ENCODE data around the gene WDR1. TPM values are rescaled to one million over a fixed set of nuclear protein-coding genes. Genes with fewer than 3 reads are reported as not detected.

WDR1 gene
- total RNA-seq, 5 donors from 2014 or later (not counting 1 experiment from before 2014, with no cell fraction given), result 268 to 308 (median 304) TPM

DNA sequence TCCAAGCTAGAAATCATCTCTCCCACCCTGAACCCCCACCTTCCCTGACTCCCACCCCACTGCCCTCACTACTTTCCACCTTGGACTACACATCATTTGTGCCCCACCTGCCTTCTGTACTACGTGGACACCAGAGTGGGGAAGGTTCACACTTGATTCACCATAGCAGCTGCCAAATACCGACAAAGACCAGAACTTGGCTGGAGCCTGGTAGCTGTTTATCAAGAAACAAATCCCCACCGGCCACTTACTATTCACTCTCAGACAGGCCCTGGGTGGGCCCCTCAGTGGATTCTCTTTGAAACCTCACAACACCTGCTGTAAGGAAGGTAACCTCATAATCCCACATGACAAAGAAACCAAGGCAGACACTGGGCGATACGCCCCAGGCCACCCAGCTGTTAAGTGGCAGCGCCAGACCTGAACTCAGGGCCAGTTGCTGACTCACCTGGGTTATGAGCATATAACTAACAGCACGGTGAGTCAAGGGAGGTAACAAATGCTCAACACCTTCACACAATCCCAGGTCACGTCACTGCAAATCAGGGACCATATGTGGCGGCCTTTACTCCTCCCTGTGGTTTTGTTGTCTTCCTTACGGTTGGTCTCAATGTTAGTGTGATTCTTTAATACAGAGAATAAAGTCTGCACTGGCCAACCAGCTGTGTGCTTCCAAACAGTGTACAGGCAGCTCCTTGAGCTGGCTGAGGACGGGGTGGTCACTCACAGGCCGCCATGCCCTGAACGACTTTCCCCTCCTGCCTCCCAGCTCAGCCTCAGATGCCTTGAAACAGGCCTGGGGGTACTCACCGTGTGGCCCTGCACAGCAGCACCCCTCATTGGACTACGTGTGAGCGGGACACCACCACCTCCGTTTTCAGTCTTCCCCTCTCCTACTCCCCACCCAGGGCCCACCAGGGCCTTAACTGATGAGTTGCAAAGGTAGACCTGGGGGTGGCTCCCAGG, 7.5 kb downstream of the WDR1 start:
- no peaks in the 10 kb centered on the region for H3K9me3 Mint-ChIP-seq
- H3K27ac Mint-ChIP-seq, result peak overlapping the region; percentile 90 to 91
- H3K27me3 ChIP-seq (replicated peaks in 1 of 2; ENCODE audit: control insufficient read depth in 2 of 2, extremely low read depth in 1 of 2, insufficient read depth in 2 of 2, low read length in 1 of 2), result no peaks in the 10 kb centered on the region
- POLR2A ChIA-PET, result interaction anchor here (0.6 to 1.7 kb wide), 3 partner anchors 8 to 186 kb away, joined by 3 to 6 read pairs (median 4); partner anchors contain the start of gene WDR1 (in 1 of the 2)
- H3K27ac ChIP-seq (ENCODE audit: low read length), result peak overlapping the region; percentile 64
- no peaks in the 10 kb centered on the region for H3K9me3 ChIP-seq
- peak overlapping the region in 1 of 2 donors; percentile 25 for H3K4me3 ChIP-seq (ENCODE audit: control insufficient read depth in 1 of 2, extremely low read depth in 1 of 2, low read length in 1 of 2)
- ATAC-seq (replicated peaks in 1 of 4) (peak; percentile 14 to 67 (median 24)), DNase-seq (peak in 8 of 35 experiments; percentile 20 to 62 (median 38))
- H3K4me1 Mint-ChIP-seq, result peaks cover 100% of the 10 kb centered on the region in 3 donors
- peak overlapping the region; percentile 55 to 87 (median 64) for H3K4me3 Mint-ChIP-seq
- peaks cover 72 to 100% of the 10 kb centered on the region in 2 experiments for H3K4me1 ChIP-seq (ENCODE audit: control insufficient read depth in 1 of 2, extremely low read depth in 1 of 2, insufficient read depth in 2 of 2, low read length in 2 of 2)
- 46% methylated on average over 4 of the region's 17 CpGs for WGBS (ENCODE audit: insufficient coverage)
- H3K36me3 Mint-ChIP-seq, result peaks cover 51% of the 10 kb centered on the region
- no peaks in the 10 kb centered on the region for H3K27me3 Mint-ChIP-seq
- CTCF ChIA-PET, result interaction anchor here in 1 of 2 donors (0.6 kb wide), 1 partner anchor 27 kb away, joined by 7 read pairs; no protein-coding TSS in a partner anchor
- H3K36me3 ChIP-seq (ENCODE audit: control insufficient read depth in 2 of 2, extremely low read depth in 1 of 2, insufficient read depth in 1 of 2, low read length in 1 of 2), result peaks cover 33 to 88% of the 10 kb centered on the region in 2 donors

DNA sequence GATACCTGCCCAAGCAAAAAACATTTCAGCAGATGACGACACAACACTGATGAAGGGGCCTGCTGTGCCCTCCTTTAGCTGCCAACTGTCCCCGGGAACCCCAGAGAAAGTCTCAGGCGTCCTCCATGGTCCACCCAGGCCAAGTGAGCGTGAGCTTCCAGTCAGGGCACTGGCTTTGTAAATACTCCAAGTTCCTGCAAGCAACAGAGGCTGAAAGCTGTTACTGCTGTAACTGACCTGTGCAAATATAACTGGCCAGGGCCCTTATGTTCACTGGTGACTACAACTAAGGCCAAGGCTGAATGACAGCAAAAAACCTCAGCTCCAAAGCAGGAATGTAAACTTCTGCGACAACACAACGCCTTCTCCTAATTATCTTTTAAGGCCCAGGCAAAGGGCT, 8.2 kb downstream of the WDR1 start:
- POLR2A ChIA-PET, result interaction anchor here (1.4 to 1.7 kb wide), 2 partner anchors 9 kb away, joined by 4 to 6 read pairs; partner anchors contain the start of gene WDR1 (in 1 of the 2)
- no peak overlapping the region for H3K4me3 ChIP-seq (ENCODE audit: control insufficient read depth in 1 of 2, extremely low read depth in 1 of 2, low read length in 1 of 2)
- H3K4me3 Mint-ChIP-seq, result peak overlapping the region; percentile 55 to 87 (median 64)

DNA sequence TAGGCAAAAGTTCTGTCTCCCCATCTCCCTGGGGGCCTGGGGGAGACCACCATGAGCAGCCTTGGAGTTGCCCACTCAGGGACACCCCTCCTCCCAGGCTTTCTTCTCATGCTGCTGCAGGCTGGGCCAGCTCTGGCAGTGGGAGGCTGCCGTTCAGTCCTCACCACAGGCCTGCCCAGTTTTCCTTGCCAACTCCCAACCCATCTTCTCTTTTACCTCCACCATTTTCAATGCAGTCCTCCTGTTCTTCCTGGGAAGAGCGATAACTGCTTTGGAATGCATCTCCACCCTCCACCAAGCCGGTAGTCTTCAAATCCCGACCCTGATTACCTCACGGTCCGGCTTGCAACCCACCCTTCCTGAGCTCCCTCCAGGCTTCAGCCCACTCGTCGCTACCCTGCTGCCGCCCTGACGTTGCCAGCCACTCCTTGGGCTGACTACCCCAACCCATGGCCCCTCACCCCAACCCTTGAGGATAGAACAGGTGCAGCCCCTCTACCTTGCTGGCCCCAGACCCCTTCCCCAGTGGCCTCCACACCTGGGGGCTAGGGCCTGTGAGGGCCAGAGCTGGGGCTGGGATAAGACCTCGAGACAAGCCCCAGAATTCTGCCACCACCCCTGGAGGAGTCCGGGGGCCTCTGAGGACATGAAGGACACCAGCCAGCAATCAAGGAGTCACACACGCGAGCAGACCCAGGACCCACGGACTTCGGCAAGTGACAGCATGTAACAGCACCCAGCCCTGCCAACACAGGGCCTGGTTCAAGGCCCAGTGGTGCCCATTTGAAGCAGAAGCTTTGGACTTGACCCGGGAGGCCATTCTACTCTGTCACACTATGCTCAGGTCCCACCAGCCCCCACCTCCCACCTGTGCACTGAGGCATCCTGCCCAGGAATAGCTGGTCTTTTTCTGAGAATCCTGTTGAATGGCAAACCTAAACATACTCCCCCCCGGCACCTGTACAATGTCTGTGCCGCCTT, 9.2 kb downstream of the WDR1 start:
- CTCF ChIA-PET, result interaction anchor here (0.6 to 1.3 kb wide), 3 partner anchors 9 to 15 kb away, joined by 3 to 4 read pairs (median 3); partner anchors contain the start of gene WDR1 (in 1 of the 2)

More for the DNA sequence above, 8.2 kb downstream of the WDR1 start:
- Mint-ChIP-seq H3K36me3 (peaks cover 44% of the 10 kb centered on the region), H3K27me3 (no peaks in the 10 kb centered on the region), H3K9me3 (no peaks in the 10 kb centered on the region), H3K27ac (peak overlapping the region; percentile 90 to 91), H3K4me1 (peaks cover 99 to 100% (median 99%) of the 10 kb centered on the region in 3 donors)
- H3K36me3 ChIP-seq (ENCODE audit: control insufficient read depth in 2 of 2, extremely low read depth in 1 of 2, insufficient read depth in 1 of 2, low read length in 1 of 2), result peaks cover 29 to 82% of the 10 kb centered on the region in 2 donors
- no peaks in the 10 kb centered on the region for H3K27me3 ChIP-seq (replicated peaks in 1 of 2; ENCODE audit: control insufficient read depth in 2 of 2, extremely low read depth in 1 of 2, insufficient read depth in 2 of 2, low read length in 1 of 2)
- ATAC-seq (replicated peaks in 1 of 4), result no peak
- no peaks in the 10 kb centered on the region for H3K9me3 ChIP-seq
- CTCF ChIA-PET, result no interaction called here
- 90% methylated on average over 6 of the region's 6 CpGs for WGBS (ENCODE audit: insufficient coverage)
- peak overlapping the region; percentile 64 for H3K27ac ChIP-seq (ENCODE audit: low read length)
- H3K4me1 ChIP-seq (ENCODE audit: control insufficient read depth in 1 of 2, extremely low read depth in 1 of 2, insufficient read depth in 2 of 2, low read length in 2 of 2), result peaks cover 68 to 100% of the 10 kb centered on the region in 2 experiments
- no peak for DNase-seq

DNA sequence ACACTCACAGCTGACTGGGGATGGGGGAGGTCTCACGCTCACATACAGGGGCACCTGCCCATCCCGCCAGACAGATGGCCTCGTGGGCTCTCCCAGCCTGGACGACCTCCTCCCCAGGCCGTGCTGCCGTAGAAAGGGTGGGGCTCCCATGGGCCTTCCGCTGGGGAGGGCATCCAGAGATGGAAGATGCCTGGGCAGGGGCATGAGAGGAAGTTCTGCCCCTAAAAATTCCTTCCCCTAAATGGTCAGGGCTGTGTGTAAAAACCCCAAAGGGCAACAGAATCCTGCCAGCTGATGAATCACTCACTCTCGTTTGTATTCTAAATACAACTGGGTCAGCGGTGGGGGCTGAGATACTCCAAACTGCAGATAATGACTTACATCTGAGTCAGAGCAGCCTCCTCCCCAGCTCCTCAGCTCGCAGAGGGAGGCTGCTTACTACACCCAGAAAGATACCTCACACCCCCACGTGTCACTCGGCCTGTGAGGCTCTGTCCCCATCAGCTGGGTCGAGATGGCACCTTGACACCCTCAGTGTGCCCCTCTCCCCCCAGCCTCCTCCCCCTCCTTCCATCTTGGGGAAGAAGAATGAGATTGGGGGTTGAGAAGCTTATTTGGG, 10.1 kb downstream of the WDR1 start:
- Histone ChIP-seq H3K27me3 (replicated peaks in 1 of 2; ENCODE audit: control insufficient read depth in 2 of 2, extremely low read depth in 1 of 2, insufficient read depth in 2 of 2, low read length in 1 of 2) (no peaks in the 10 kb centered on the region), H3K36me3 (ENCODE audit: control insufficient read depth in 2 of 2, extremely low read depth in 1 of 2, insufficient read depth in 1 of 2, low read length in 1 of 2) (peaks cover 19 to 81% of the 10 kb centered on the region in 2 donors), H3K9me3 (no peaks in the 10 kb centered on the region), H3K4me3 (ENCODE audit: control insufficient read depth in 1 of 2, extremely low read depth in 1 of 2, low read length in 1 of 2) (peak overlapping the region in 1 of 2 donors; percentile 3), H3K27ac (ENCODE audit: low read length) (peak overlapping the region; percentile 77), H3K4me1 (ENCODE audit: control insufficient read depth in 1 of 2, extremely low read depth in 1 of 2, insufficient read depth in 2 of 2, low read length in 2 of 2) (peaks cover 60 to 100% of the 10 kb centered on the region in 2 experiments)
- peak overlapping the region; percentile 48 to 87 (median 56) for H3K4me3 Mint-ChIP-seq
- peaks cover 44% of the 10 kb centered on the region for H3K36me3 Mint-ChIP-seq
- peaks cover 98 to 100% (median 99%) of the 10 kb centered on the region in 3 donors for H3K4me1 Mint-ChIP-seq
- ChIA-PET POLR2A (interaction anchor here in 1 of 2 donors (1.0 to 1.2 kb wide), 2 partner anchors 10 kb away, joined by 3 read pairs; partner anchors contain the start of gene WDR1), CTCF (interaction anchor here in 1 of 2 donors (0.6 to 1.3 kb wide), 2 partner anchors 9 to 10 kb away, joined by 3 to 4 read pairs; partner anchors contain the start of gene WDR1)
- WGBS (ENCODE audit: insufficient coverage), result 0% methylated on average over 2 of the region's 13 CpGs
- H3K9me3 Mint-ChIP-seq, result no peaks in the 10 kb centered on the region
- DNase-seq, result peak in 31 of 35 experiments; percentile 28 to 71 (median 49)
- no peaks in the 10 kb centered on the region for H3K27me3 Mint-ChIP-seq
- H3K27ac Mint-ChIP-seq, result peak overlapping the region; percentile 90 to 91
- peak; percentile 66 to 90 (median 88) for ATAC-seq (replicated peaks in 1 of 4)

More for the DNA sequence above, 9.2 kb downstream of the WDR1 start:
- H3K36me3 Mint-ChIP-seq, result peaks cover 45% of the 10 kb centered on the region
- DNase-seq (no peak), ATAC-seq (replicated peaks in 1 of 4) (no peak)
- 77% methylated on average over 16 of the region's 19 CpGs for WGBS (ENCODE audit: insufficient coverage)
- H3K9me3 Mint-ChIP-seq, result no peaks in the 10 kb centered on the region
- no peak overlapping the region for H3K4me3 ChIP-seq (ENCODE audit: control insufficient read depth in 1 of 2, extremely low read depth in 1 of 2, low read length in 1 of 2)
- H3K4me1 Mint-ChIP-seq, result peaks cover 98 to 100% (median 99%) of the 10 kb centered on the region in 3 donors
- H3K27me3 Mint-ChIP-seq, result no peaks in the 10 kb centered on the region
- H3K4me3 Mint-ChIP-seq, result peak overlapping the region; percentile 56 to 87 (median 64)
- no peaks in the 10 kb centered on the region for H3K9me3 ChIP-seq
- H3K27me3 ChIP-seq (replicated peaks in 1 of 2; ENCODE audit: control insufficient read depth in 2 of 2, extremely low read depth in 1 of 2, insufficient read depth in 2 of 2, low read length in 1 of 2), result no peaks in the 10 kb centered on the region
- H3K27ac ChIP-seq (ENCODE audit: low read length), result peak overlapping the region; percentile 77
- H3K27ac Mint-ChIP-seq, result peak overlapping the region; percentile 90 to 91
- POLR2A ChIA-PET, result interaction anchor here (1.0 to 1.7 kb wide), 4 partner anchors 9 to 11 kb away, joined by 3 to 6 read pairs (median 4); partner anchors contain the start of gene WDR1 (in 1 of the 2)
- peaks cover 22 to 81% of the 10 kb centered on the region in 2 donors for H3K36me3 ChIP-seq (ENCODE audit: control insufficient read depth in 2 of 2, extremely low read depth in 1 of 2, insufficient read depth in 1 of 2, low read length in 1 of 2)
- H3K4me1 ChIP-seq (ENCODE audit: control insufficient read depth in 1 of 2, extremely low read depth in 1 of 2, insufficient read depth in 2 of 2, low read length in 2 of 2), result peaks cover 64 to 100% of the 10 kb centered on the region in 2 experiments

DNA sequence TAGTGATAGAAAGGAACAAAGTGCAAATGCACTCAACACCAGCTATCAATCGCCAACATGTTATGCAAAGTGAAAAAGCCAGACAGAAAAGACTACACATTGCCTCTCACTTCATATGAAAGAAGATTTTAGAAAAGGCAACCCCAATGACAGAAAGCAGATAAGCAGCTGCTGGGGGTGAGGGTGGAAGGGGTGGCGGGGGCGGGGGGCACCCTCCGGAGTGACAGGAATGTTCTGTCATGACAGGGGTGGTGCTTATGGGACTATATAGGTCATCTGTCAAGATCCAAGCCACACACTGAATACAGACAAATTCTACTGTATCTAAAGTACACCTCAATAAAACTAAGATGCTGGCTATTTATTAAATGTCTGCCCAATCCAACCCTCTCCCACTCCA, 10.7 kb downstream of the WDR1 start:
- no CpG with 5 or more reads among the region's 4 CpGs for WGBS (ENCODE audit: insufficient coverage)
- peaks cover 16 to 78% of the 10 kb centered on the region in 2 donors for H3K36me3 ChIP-seq (ENCODE audit: control insufficient read depth in 2 of 2, extremely low read depth in 1 of 2, insufficient read depth in 1 of 2, low read length in 1 of 2)
- Mint-ChIP-seq H3K9me3 (no peaks in the 10 kb centered on the region), H3K4me1 (peaks cover 98 to 100% (median 99%) of the 10 kb centered on the region in 3 donors), H3K36me3 (peaks cover 40% of the 10 kb centered on the region), H3K27me3 (no peaks in the 10 kb centered on the region), H3K27ac (peak overlapping the region; percentile 90 to 91), H3K4me3 (peak overlapping the region; percentile 48 to 87 (median 56))
- ATAC-seq (replicated peaks in 1 of 4) (no peak), DNase-seq (no peak)
- no peak overlapping the region for H3K4me3 ChIP-seq (ENCODE audit: control insufficient read depth in 1 of 2, extremely low read depth in 1 of 2, low read length in 1 of 2)
- peaks cover 57 to 100% of the 10 kb centered on the region in 2 experiments for H3K4me1 ChIP-seq (ENCODE audit: control insufficient read depth in 1 of 2, extremely low read depth in 1 of 2, insufficient read depth in 2 of 2, low read length in 2 of 2)
- H3K27ac ChIP-seq (ENCODE audit: low read length), result peak overlapping the region; percentile 77
- POLR2A ChIA-PET, result interaction anchor here (1.0 to 1.5 kb wide), 4 partner anchors 11 to 13 kb away, joined by 3 to 4 read pairs (median 4); partner anchors contain the start of gene WDR1 (in 2 of the 2)
- H3K27me3 ChIP-seq (replicated peaks in 1 of 2; ENCODE audit: control insufficient read depth in 2 of 2, extremely low read depth in 1 of 2, insufficient read depth in 2 of 2, low read length in 1 of 2), result no peaks in the 10 kb centered on the region
- CTCF ChIA-PET, result interaction anchor here in 1 of 2 donors (1.3 kb wide), 1 partner anchor 11 kb away, joined by 4 read pairs; the partner anchor contains the start of gene WDR1
- no peaks in the 10 kb centered on the region for H3K9me3 ChIP-seq

All from T-cell (primary cell).